Measurements from ENCODE around the gene CCDC174.
"Not testable (repeated sequence)": the region's sequence is repeated elsewhere in the genome, so short reads cannot be mapped to it uniquely, and the experiment has no call there.

GRCh38 chr3:14652360-14652907, 872 bp downstream of the CCDC174 start:
- TF ChIP-seq, protein P1, sequence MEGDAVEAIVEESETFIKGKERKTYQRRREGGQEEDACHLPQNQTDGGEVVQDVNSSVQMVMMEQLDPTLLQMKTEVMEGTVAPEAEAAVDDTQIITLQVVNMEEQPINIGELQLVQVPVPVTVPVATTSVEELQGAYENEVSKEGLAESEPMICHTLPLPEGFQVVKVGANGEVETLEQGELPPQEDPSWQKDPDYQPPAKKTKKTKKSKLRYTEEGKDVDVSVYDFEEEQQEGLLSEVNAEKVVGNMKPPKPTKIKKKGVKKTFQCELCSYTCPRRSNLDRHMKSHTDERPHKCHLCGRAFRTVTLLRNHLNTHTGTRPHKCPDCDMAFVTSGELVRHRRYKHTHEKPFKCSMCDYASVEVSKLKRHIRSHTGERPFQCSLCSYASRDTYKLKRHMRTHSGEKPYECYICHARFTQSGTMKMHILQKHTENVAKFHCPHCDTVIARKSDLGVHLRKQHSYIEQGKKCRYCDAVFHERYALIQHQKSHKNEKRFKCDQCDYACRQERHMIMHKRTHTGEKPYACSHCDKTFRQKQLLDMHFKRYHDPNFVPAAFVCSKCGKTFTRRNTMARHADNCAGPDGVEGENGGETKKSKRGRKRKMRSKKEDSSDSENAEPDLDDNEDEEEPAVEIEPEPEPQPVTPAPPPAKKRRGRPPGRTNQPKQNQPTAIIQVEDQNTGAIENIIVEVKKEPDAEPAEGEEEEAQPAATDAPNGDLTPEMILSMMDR (conservative IDR thresholded peaks at IDR 0.05; ENCODE audit: low read length): not testable (repeated sequence)
- not testable (repeated sequence) for TF ChIP-seq EZH2phosphoT487 (IDR thresholded peaks at IDR 0.05; ENCODE audit: borderline replicate concordance)

Data from Loucy (cell line).